Hindlimb muscle (tissue), 1 donor: Measurements from ENCODE around the gene KCP. TPM values are rescaled to one million over a fixed set of nuclear protein-coding genes. Genes with fewer than 3 reads are reported as not detected.
A peak's percentile ranks its signal among the peaks of the same experiment; 100 is the strongest.
"Not testable (repeated sequence)": the region's sequence is repeated elsewhere in the genome, so short reads cannot be mapped to it uniquely, and the experiment has no call there.

ENCODE experiments used
- DNase-seq: peaks from one replicate; pipeline ENCODE4 v3.0.0-alpha.2; 2013
- polyA plus RNA-seq: library from polyadenylated mRNA; unstranded; fragments of 120-200 nt; gene quantifications from one replicate; pipeline ENCODE4 v1.2.1, GENCODE V29; 2013; ENCODE audit not compliant: insufficient read length

Gene KCP
- polyA plus RNA-seq, 1 donor: 2.2 TPM

DNA sequence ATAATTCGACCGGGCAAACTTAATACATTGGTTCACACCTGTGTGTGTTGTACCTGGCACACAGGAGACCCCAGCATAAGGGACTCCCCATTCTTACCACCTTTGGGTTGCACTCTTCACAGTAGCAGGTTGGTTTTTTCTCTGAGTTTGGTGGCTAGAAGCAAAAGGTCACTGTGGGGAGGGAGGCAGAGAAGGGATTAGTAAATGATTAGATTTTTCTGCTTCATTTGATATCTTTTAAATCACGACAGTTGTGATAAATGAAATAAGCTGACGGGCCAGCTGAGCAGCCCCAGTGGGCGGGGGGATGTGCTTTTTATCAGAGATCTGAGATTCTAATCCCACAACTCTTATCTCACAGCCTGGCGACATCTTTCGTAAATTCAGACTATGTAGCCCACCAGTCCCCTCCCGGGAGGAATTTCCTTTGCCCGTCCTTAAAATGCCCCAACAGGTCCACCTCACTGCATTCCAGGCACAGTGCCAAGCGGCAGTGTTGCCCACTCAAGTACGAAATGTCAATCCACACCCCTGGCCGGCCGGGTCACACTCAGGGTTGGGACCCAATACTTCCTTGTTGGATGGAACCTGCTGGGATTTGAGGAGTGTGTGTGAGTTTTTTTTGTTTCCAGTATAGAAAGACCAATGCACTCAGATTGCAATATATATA lies 10.5 kb upstream of the KCP start:
- DNase-seq: no peak

- no peak for DNase-seq
Measured at GRCh38 chr7:128919881-128920799, 9.6 kb upstream of the KCP start.

DNA sequence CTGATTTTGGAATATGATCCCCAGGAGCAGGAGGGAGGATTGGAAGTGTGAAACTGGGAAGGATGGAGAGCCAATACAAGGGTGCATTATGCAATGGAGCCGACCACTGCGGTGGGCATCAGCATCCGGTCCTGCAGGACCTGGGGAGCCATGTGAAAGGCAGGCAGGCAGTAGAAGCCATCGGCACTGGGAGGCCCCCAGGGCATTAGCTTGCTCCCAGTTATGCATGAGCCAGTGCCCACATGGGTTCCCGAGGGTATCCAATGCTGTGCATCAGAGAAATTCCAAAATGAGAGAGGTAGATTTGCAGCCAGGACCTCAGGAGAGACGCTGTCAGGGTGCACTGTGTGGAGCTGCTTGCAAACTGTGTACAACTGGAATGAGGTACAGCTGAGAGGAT lies 8.7 kb upstream of the KCP start:
- no peak for DNase-seq

DNA sequence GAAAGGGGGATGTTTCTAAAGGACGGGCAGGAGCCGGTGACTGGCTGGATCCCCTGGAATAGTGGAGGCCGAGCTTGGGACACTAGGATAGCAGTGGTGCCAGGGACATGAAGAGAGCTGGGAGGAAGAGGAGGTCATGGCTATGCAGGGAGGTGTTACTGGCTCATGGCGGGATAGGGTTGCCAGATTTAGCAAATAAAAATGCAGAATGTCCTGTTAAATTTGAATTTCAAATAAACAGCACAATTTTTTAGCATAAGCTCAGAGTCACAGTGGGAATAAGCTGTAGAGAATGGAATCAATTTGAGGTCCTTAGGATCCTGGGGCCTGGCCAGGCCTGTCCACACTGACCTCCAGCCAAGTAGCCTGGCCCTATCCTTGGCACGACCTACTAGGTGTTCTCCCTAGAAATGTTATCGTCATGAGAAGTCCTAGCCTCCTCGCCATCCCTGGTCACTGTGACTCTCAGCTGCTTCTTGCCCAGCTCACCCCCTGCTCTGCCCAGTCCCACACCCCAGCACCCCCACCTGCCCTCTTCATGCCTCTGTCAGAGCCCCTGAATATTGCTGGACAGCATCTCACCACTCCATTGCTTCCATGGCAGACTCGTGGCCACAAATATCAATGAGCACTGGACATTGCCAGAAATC lies 7.6 kb upstream of the KCP start:
- no peak for DNase-seq

DNA sequence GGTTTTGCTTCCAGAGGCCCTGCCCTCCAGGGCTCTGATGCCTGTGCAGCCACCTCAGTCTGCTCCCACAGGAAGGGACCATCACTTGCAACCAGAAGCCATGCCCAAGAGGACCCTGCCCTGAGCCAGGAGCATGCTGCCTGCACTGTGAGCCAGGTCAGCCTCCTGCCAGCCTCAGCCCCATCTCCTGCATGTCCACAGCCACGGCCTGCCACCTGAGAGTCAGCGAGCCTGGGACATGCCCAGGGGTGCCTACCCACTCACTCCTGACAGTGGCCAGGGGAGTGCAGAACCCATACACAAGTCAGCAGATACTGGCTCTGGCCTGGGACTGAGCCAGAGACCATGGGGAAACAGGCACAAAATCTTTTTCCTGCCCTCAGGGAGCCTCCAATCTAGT lies 6.6 kb upstream of the KCP start:
- DNase-seq: no peak

GRCh38 chr7:128916643-128916915 lies 6.1 kb upstream of the KCP start:
- no peak for DNase-seq

GRCh38 chr7:128915841-128916642 lies 5.5 kb upstream of the KCP start:
- DNase-seq: no peak

- no peak for DNase-seq
Measured at GRCh38 chr7:128915271-128915819, 4.8 kb upstream of the KCP start.

DNA sequence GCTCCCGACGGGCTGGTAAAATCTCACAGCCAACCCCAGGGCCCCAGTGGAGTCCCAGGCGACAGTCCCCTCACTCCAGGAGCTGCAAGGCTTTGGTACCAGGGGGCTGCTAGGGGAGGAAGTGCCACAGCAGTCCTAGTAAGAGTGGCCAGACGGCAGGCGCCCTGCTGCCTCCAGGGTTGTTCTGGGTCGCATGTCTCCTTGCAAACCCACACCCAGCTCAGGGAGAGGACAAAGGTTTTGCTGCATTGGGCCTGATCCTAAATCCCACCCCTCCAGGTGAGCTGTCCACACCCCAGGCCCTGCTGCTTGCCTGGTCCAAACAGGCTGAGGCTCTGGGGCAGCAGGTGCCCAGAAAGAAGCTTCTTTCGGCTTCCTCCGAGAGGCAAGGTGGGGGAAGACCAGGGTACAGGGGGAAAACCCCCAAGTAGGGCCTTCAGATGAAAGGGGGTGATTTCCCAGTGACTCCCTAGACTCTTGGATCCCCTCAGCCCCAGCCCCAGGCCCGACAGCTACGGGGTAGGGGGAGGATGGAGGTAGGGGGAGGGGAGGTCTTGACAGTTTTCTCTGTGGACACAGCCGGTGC lies 4.2 kb upstream of the KCP start:
- DNase-seq: no peak

- no peak for DNase-seq
Measured at GRCh38 chr7:128913870-128914565, 3.5 kb upstream of the KCP start.

GRCh38 chr7:128912709-128913495 lies 2.4 kb upstream of the KCP start:
- DNase-seq: not testable (repeated sequence)

DNA sequence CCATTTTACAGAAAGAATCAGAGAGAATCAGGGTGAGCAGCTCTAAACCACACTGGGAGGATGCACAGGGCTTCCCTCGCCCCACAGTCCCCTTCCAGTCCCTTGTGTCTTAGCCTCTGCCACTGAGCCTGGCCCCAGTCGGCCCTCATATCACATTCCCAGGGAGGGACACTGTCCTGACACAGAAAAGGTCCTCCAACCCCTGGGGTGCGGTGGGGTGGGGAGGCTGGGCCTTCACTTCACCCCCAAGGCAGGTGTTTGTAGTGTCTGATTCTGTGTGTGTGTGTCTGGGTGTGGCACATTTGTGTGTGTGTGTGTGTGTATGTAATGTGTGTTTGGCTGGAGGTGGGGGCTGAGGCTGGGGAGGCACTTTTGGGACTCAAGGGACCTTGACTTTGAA lies 1.8 kb upstream of the KCP start:
- no peak for DNase-seq

DNA sequence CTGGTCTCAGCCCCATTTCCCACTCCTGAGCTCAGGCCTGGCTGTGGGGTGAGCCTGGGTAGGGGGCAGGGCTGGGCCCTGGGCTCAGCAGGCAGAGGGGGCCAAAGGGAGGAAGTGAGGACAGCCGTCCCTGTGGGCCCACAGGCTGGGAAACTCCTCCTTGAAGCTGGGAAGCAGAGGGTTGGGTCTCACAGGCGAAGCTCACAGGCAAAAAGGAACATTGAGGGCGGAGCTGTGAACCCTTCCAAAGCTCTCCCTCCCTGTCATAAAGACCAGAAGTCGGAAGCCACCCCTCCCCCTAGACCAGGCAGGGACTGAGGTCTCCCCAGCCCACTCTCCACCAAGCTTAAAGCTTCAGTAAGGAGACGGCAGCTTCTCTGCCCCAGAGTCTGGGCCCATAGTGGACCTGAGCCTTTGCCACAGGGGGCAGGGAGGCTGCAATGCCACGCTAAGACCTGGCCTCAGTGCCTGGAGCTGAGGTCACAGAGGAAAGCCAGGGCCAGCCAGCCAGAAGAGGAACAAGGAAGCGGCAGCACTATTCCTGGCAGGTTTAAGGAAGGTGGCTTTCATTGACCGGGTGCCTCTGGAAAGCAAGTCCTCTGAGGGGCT lies 1.0 kb upstream of the KCP start:
- peak; percentile 63 for DNase-seq

DNA sequence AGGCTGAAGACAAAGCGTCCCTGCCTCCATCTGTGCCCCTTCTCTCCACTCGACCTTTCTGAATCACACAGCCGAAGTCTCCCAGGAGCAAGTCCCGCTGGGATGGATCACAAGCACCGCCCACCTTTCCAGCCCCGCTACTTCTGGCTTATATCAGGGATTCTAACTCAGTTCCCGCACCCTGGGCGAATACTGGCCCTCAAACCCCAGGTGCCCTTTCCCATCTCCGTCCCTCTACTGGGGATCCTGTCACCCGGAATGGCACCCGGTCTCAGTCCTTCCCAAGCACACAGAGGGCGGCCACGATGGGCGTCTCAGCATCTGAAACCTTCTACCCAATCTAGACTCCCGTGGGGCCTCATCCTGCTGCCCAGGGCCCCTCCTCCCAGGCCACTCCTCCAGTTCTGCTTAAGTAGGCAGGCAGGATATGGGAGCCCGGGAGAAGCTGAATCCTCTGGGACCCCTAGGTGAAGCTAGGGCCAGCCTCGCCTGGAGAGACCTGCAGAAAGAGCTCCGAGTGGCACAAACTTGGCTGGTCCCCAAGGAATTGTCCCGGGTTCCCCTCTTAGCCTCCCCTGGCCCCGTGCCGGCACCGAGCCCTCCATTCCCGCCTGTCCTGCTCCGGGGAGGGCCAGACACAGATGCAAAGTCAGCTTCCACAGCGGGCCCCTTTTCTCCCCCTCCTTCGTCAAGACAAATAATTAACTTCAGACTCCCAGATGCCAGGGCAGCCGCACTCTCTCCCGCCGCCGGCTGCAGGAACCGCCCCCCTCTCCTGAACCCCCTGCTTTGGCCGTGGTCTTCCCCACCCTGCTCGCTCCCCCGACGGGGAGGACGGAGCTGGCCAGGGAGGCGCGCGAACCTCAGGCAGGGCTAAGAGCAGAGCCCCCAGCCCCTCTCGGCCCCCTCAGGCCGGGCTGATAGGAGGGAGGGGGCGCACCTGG lies 612 bp downstream of the KCP start:
- DNase-seq: no peak

DNA sequence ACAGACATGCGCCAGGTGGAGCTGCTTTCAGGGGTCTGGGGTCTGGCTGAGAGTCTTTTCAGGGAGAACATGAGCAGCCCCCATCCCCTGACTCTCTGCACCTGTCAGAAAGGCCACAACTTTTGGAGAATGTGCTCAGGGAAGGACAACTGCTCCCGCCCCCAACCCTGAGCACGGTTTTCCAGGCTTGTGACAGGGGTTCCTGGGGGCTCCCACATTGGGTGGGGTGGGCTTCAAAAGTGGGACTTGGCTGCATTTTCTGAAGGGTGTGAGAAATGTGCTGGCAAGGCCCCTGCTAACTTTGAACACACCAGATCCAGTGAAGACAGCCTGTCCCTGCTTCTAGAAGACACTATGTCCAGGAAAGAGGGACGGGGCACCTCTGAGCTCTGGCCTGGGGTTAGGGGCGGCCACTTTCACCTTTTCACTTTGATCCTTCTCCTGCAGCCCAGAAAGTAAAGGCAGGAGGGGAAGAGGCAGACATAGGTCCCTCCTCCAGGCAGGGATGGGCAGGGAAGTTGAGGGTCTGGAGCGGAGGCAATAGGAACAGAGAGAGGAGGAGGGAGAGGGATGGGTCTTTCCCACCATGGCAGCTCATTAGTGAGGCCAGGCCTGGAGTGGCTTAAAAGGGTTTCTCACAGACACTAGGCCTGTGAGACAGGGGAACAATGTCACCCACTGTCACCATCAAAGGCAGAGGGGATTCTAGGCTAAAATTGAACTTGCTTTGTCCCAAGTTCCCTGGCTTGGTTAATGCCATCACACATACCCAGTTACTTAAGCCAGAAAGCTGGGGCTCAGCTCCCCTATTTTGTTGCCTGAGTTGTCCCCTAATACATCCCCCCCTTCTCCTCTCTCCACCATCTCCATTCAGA lies 1.5 kb downstream of the KCP start:
- DNase-seq: no peak

GRCh38 chr7:128906766-128907559 lies 3.5 kb downstream of the KCP start:
- no peak for DNase-seq
